C4-2B (cell line): ENCODE data around the gene DUS4L.

Experiments
- ZFX ChIP-seq: fragments of 450-650 bp; IDR thresholded peaks from 2 replicates; pipeline ENCODE4 v1.6.1; 2017
- TF ChIP-seq, protein P1 (sequence below): fragments of 450-650 bp; conservative IDR thresholded peaks from 2 replicates; pipeline ENCODE4 v1.5.1; 2017; ENCODE audit warnings: mild to moderate bottlenecking

DNA sequence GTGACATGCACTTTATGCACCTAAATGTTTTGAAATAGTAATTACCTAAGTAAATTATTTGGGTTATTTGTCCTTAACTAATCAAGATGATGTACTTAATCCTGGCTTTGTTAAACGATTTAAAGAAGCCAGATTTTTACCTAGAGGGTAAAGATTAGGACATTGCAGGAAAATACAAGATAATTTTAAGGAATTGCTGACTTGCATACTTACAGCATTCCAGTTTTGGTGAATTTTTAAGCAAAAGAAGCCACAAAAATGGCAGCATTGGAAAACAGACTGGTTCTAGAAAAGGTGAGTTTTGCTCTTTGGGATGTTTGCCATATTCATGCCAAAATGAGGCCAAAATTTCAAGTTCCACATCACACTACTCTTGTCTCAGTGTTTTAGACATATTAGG is 49.7 kb downstream of the DUS4L start:
- TF ChIP-seq, protein P1, sequence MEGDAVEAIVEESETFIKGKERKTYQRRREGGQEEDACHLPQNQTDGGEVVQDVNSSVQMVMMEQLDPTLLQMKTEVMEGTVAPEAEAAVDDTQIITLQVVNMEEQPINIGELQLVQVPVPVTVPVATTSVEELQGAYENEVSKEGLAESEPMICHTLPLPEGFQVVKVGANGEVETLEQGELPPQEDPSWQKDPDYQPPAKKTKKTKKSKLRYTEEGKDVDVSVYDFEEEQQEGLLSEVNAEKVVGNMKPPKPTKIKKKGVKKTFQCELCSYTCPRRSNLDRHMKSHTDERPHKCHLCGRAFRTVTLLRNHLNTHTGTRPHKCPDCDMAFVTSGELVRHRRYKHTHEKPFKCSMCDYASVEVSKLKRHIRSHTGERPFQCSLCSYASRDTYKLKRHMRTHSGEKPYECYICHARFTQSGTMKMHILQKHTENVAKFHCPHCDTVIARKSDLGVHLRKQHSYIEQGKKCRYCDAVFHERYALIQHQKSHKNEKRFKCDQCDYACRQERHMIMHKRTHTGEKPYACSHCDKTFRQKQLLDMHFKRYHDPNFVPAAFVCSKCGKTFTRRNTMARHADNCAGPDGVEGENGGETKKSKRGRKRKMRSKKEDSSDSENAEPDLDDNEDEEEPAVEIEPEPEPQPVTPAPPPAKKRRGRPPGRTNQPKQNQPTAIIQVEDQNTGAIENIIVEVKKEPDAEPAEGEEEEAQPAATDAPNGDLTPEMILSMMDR = no peak
- no peak for TF ChIP-seq ZFX
